ENCODE results near the gene EEF1A2.

Gene EEF1A2

DNA sequence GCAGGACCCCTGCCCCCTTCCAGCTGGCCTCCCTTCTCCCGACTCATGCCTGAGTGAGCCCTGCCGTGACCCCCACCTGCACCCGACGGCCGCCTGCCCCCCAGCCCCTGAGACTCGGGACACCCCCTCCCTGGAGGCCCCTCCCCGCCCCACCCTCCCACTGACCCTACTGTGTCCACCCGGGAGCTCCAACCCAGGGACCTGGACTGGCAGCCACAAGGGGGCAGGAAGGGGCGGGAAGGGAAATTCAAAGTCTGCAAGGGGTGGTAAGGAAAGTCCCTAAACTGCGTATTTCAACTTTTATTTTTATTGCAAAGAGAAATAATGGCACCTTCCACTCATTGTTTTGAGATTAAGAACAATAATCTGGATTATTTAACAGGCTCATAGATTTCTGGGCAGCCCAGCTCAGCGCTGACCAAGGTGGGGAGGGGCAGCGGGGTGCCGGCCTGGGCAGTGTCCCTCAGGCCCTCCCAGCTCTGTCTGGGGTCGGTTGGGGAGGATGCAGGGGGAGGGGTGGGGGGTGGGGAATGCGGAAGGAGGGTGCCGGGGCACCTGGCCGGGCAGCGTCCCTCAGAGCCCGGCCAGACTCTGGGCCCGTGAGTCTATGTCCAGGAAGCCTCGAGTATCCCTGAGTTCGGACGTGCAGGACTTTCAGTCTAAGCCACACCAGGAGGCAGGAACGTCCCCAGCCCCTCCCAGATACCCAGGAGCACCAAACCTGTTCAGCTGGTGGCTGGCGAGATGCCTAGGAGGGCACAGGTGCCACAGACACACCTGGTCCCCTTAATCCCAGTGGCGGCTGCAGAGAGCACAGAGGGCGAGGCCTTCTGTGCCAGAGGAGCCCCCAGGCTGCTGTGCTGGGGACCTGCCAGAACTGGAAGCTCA lies 39.6 kb upstream of the EEF1A2 start:
- Histone ChIP-seq H4K8ac (ENCODE audit: low read depth, low read length) (no peak overlapping the region), H2BK15ac (replicated peaks; ENCODE audit: low read depth) (no peak overlapping the region), H3K18ac (ENCODE audit: low read length) (no peak overlapping the region), H3K4me3 (ENCODE audit: low read length) (no peak overlapping the region), H2BK5ac (ENCODE audit: low read length) (no peak overlapping the region), H4K5ac (ENCODE audit: low read length) (no peak overlapping the region), H3K23ac (ENCODE audit: low read length) (no peak overlapping the region), H3K56ac (ENCODE audit: low read length) (peak overlapping the region; percentile 83), H3K27me3 (ENCODE audit: insufficient read depth, low read length, poor library complexity) (no peaks in the 10 kb centered on the region), H3K79me2 (ENCODE audit: control insufficient read depth, insufficient read depth, low read length) (no peaks in the 10 kb centered on the region), H2AK5ac (ENCODE audit: low read length) (no peak overlapping the region), H3K4ac (ENCODE audit: low read depth, low read length) (no peak overlapping the region), H3K4me1 (ENCODE audit: control insufficient read depth, low read depth, low read length) (no peaks in the 10 kb centered on the region), H3K27ac (ENCODE audit: low read depth, low read length) (no peak overlapping the region), H3K9ac (ENCODE audit: low read length) (no peak overlapping the region), H3K4me2 (ENCODE audit: low read length) (no peak overlapping the region), H3K79me1 (ENCODE audit: low read length) (no peaks in the 10 kb centered on the region), H3K36me3 (ENCODE audit: control insufficient read depth, insufficient read depth, low read length) (no peaks in the 10 kb centered on the region), H2BK120ac (ENCODE audit: low read depth, low read length) (no peak overlapping the region)
- no peak for DNase-seq
- no CpG with 5 or more reads among the region's 27 CpGs for WGBS (ENCODE audit: extremely low coverage, insufficient coverage, low lambda C conversion rate)

- Histone ChIP-seq H3K4me2 (ENCODE audit: low read length) (peak overlapping the region; percentile 38), H3K79me1 (ENCODE audit: low read length) (no peaks in the 10 kb centered on the region), H3K27ac (ENCODE audit: low read depth, low read length) (no peak overlapping the region), H2BK120ac (ENCODE audit: low read depth, low read length) (no peak overlapping the region), H3K79me2 (ENCODE audit: control insufficient read depth, insufficient read depth, low read length) (no peaks in the 10 kb centered on the region), H2BK15ac (replicated peaks; ENCODE audit: low read depth) (no peak overlapping the region), H3K56ac (ENCODE audit: low read length) (peak overlapping the region; percentile 83), H4K5ac (ENCODE audit: low read length) (no peak overlapping the region), H3K23ac (ENCODE audit: low read length) (no peak overlapping the region), H3K4ac (ENCODE audit: low read depth, low read length) (no peak overlapping the region), H3K4me1 (ENCODE audit: control insufficient read depth, low read depth, low read length) (no peaks in the 10 kb centered on the region), H3K4me3 (ENCODE audit: low read length) (no peak overlapping the region), H3K18ac (ENCODE audit: low read length) (no peak overlapping the region), H3K27me3 (ENCODE audit: insufficient read depth, low read length, poor library complexity) (no peaks in the 10 kb centered on the region), H3K9ac (ENCODE audit: low read length) (peak overlapping the region; percentile 71), H2AK5ac (ENCODE audit: low read length) (no peak overlapping the region), H4K8ac (ENCODE audit: low read depth, low read length) (no peak overlapping the region), H3K36me3 (ENCODE audit: control insufficient read depth, insufficient read depth, low read length) (no peaks in the 10 kb centered on the region), H2BK5ac (ENCODE audit: low read length) (no peak overlapping the region)
- DNase-seq: peak; percentile 87
- WGBS (ENCODE audit: extremely low coverage, insufficient coverage, low lambda C conversion rate): no CpG with 5 or more reads among the region's 34 CpGs
Measured at GRCh38 chr20:63537525-63538203, 38.8 kb upstream of the EEF1A2 start.

- Histone ChIP-seq H3K18ac (ENCODE audit: low read length) (no peak within 1 kb of the TSS), H2BK15ac (replicated peaks; ENCODE audit: low read depth) (no peak within 1 kb of the TSS), H3K9ac (ENCODE audit: low read length) (peak within 1 kb of the TSS; percentile 71), H3K79me1 (ENCODE audit: low read length) (no peaks in the 10 kb centered on the region), H3K56ac (ENCODE audit: low read length) (peak within 1 kb of the TSS; percentile 83), H3K4me3 (ENCODE audit: low read length) (no peak within 1 kb of the TSS), H4K5ac (ENCODE audit: low read length) (no peak within 1 kb of the TSS), H3K27me3 (ENCODE audit: insufficient read depth, low read length, poor library complexity) (no peaks in the 10 kb centered on the region), H3K36me3 (ENCODE audit: control insufficient read depth, insufficient read depth, low read length) (no peaks in the 10 kb centered on the region), H3K23ac (ENCODE audit: low read length) (no peak within 1 kb of the TSS), H3K79me2 (ENCODE audit: control insufficient read depth, insufficient read depth, low read length) (no peaks in the 10 kb centered on the region), H2AK5ac (ENCODE audit: low read length) (no peak within 1 kb of the TSS), H4K8ac (ENCODE audit: low read depth, low read length) (no peak within 1 kb of the TSS), H2BK120ac (ENCODE audit: low read depth, low read length) (no peak within 1 kb of the TSS), H3K4me1 (ENCODE audit: control insufficient read depth, low read depth, low read length) (no peaks in the 10 kb centered on the region), H2BK5ac (ENCODE audit: low read length) (no peak within 1 kb of the TSS), H3K27ac (ENCODE audit: low read depth, low read length) (no peak within 1 kb of the TSS), H3K4ac (ENCODE audit: low read depth, low read length) (no peak within 1 kb of the TSS), H3K4me2 (ENCODE audit: low read length) (peak within 1 kb of the TSS; percentile 38)
- no peak for DNase-seq
- WGBS (ENCODE audit: extremely low coverage, insufficient coverage, low lambda C conversion rate): no CpG with 5 or more reads among the region's 29 CpGs
Measured at GRCh38 chr20:63536997-63537524, 38.2 kb upstream of the EEF1A2 start, which contains the start of gene PTK6. Gene PTK6 (minus strand): TSS chr20:63537376. CDS start chr20:63537314, 62 bp downstream.

GRCh38 chr20:63536241-63536977 lies 37.5 kb upstream of the EEF1A2 start:
- Histone ChIP-seq H3K4me1 (ENCODE audit: control insufficient read depth, low read depth, low read length) (no peaks in the 10 kb centered on the region), H3K4me2 (ENCODE audit: low read length) (no peak overlapping the region), H3K27ac (ENCODE audit: low read depth, low read length) (no peak overlapping the region), H2BK5ac (ENCODE audit: low read length) (no peak overlapping the region), H2BK120ac (ENCODE audit: low read depth, low read length) (no peak overlapping the region), H4K8ac (ENCODE audit: low read depth, low read length) (no peak overlapping the region), H4K5ac (ENCODE audit: low read length) (no peak overlapping the region), H3K56ac (ENCODE audit: low read length) (no peak overlapping the region), H3K4me3 (ENCODE audit: low read length) (no peak overlapping the region), H3K18ac (ENCODE audit: low read length) (no peak overlapping the region), H2BK15ac (replicated peaks; ENCODE audit: low read depth) (no peak overlapping the region), H3K23ac (ENCODE audit: low read length) (no peak overlapping the region), H3K79me1 (ENCODE audit: low read length) (no peaks in the 10 kb centered on the region), H2AK5ac (ENCODE audit: low read length) (no peak overlapping the region), H3K79me2 (ENCODE audit: control insufficient read depth, insufficient read depth, low read length) (no peaks in the 10 kb centered on the region), H3K4ac (ENCODE audit: low read depth, low read length) (no peak overlapping the region), H3K27me3 (ENCODE audit: insufficient read depth, low read length, poor library complexity) (no peaks in the 10 kb centered on the region), H3K9ac (ENCODE audit: low read length) (no peak overlapping the region), H3K36me3 (ENCODE audit: control insufficient read depth, insufficient read depth, low read length) (no peaks in the 10 kb centered on the region)
- no CpG with 5 or more reads among the region's 35 CpGs for WGBS (ENCODE audit: extremely low coverage, insufficient coverage, low lambda C conversion rate)
- no peak for DNase-seq

DNA sequence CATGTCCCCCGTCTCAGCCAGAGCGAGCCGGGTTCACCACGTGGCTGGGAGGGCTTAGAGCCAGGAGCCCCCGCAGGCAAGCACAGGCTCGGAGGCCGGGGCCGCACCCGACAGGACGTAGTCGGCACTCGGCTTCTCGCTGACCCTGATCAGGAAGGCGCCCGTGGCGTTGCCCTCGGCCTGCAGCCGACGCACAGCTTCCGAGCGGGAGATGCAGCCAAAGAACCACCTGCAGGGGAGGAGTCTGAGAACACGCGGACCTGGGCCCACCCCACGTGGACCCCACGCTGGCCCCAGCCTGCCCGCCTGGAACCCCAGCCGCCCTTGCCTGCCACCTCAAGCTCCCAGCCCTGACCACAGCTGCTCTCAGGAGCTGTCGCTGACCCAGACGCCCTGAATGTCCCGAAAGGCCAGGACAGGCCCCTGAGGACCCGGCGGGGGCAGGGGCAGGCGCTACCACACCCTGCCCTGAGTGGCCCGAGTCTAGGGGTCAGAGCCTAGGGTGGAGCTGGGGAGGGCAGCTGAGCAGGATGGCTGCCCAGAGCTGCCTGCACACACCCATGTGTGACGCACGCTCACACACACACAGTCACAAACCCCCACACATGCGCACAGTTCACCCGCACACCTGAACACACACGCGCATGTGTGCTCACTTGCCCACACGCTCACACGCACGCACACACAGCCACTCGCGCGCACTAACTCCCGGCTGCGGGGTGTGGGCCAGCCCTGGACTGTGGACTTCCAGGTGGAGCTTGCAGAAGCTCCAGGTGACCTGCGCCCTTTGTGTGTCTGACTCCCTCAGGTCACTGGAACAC lies 36.2 kb upstream of the EEF1A2 start:
- Histone ChIP-seq H3K27me3 (ENCODE audit: insufficient read depth, low read length, poor library complexity) (no peaks in the 10 kb centered on the region), H3K9ac (ENCODE audit: low read length) (no peak overlapping the region), H2BK15ac (replicated peaks; ENCODE audit: low read depth) (no peak overlapping the region), H4K8ac (ENCODE audit: low read depth, low read length) (no peak overlapping the region), H4K5ac (ENCODE audit: low read length) (no peak overlapping the region), H3K18ac (ENCODE audit: low read length) (no peak overlapping the region), H3K4ac (ENCODE audit: low read depth, low read length) (no peak overlapping the region), H3K4me1 (ENCODE audit: control insufficient read depth, low read depth, low read length) (no peaks in the 10 kb centered on the region), H2BK120ac (ENCODE audit: low read depth, low read length) (no peak overlapping the region), H3K36me3 (ENCODE audit: control insufficient read depth, insufficient read depth, low read length) (no peaks in the 10 kb centered on the region), H2AK5ac (ENCODE audit: low read length) (no peak overlapping the region), H3K56ac (ENCODE audit: low read length) (no peak overlapping the region), H2BK5ac (ENCODE audit: low read length) (no peak overlapping the region), H3K4me2 (ENCODE audit: low read length) (no peak overlapping the region), H3K79me1 (ENCODE audit: low read length) (no peaks in the 10 kb centered on the region), H3K27ac (ENCODE audit: low read depth, low read length) (no peak overlapping the region), H3K23ac (ENCODE audit: low read length) (no peak overlapping the region), H3K79me2 (ENCODE audit: control insufficient read depth, insufficient read depth, low read length) (no peaks in the 10 kb centered on the region), H3K4me3 (ENCODE audit: low read length) (no peak overlapping the region)
- no CpG with 5 or more reads among the region's 49 CpGs for WGBS (ENCODE audit: extremely low coverage, insufficient coverage, low lambda C conversion rate)
- DNase-seq: no peak
